CD14-positive monocyte (primary cell): ENCODE results near the gene PPTC7. TPM values are rescaled to one million over a fixed set of nuclear protein-coding genes. Genes with fewer than 3 reads are reported as not detected.
"Not testable (repeated sequence)": the region's sequence is repeated elsewhere in the genome, so short reads cannot be mapped to it uniquely, and the experiment has no call there.

Source experiments
- DNase-seq, 3 donors: peaks; one replicate each; pipeline ENCODE4 v3.0.0-alpha.2; 2011 to 2022
- H2AFZ ChIP-seq: 2 replicates; pipeline ENCODE4 v1.6.0; 2012; ENCODE audit warnings: mild to moderate bottlenecking, low read depth, low read length, inconsistent platforms; ENCODE audit not compliant: insufficient read depth, poor library complexity, severe bottlenecking
- H3K27ac ChIP-seq, 2 donors: 1 replicate in 1 of 2; 2 replicates in 1 of 2; pipeline ENCODE4 v1.5.1; 2012 to 2013; ENCODE audit warnings: low read length in 2 of 2, control low read depth in 1 of 2, inconsistent platforms in 1 of 2, low read depth in 1 of 2, mild to moderate bottlenecking in 1 of 2
- H3K27me3 ChIP-seq, 2 donors: one replicate each; pipeline versions ENCODE4 v1.6.0 to v1.6.1; 2011 to 2013; ENCODE audit warnings: low read length in 2 of 2; ENCODE audit not compliant: control insufficient read depth in 2 of 2, insufficient read depth in 2 of 2
- H3K36me3 ChIP-seq, 2 donors: replicated peaks in 1 of 2; 1 replicate in 1 of 2; 2 replicates in 1 of 2; pipeline versions ENCODE4 v1.5.1 to v1.6.1; 2012 to 2013; ENCODE audit warnings: low read length in 2 of 2, control low read depth in 1 of 2, inconsistent platforms in 1 of 2, mild to moderate bottlenecking in 1 of 2; ENCODE audit not compliant: insufficient read depth in 2 of 2, control insufficient read depth in 1 of 2
- H3K4me1 ChIP-seq, 2 donors: 1 replicate in 1 of 2; 2 replicates in 1 of 2; pipeline versions ENCODE4 v1.5.1 to v1.6.1; 2012 to 2013; ENCODE audit warnings: low read length in 2 of 2, control low read depth in 1 of 2, inconsistent platforms in 1 of 2, mild to moderate bottlenecking in 1 of 2, moderate library complexity in 1 of 2; ENCODE audit not compliant: insufficient read depth in 2 of 2, control insufficient read depth in 1 of 2
- H3K4me2 ChIP-seq: replicated peaks from 2 replicates; pipeline ENCODE3; 2012; ENCODE audit warnings: low read length, moderate library complexity, mild to moderate bottlenecking; ENCODE audit not compliant: poor library complexity, severe bottlenecking; ENCODE audit errors: extremely low read depth
- H3K4me3 ChIP-seq, 3 experiments: fragments of 200-600 bp in 1 of 3; sonication (generic) in 1 of 3; replicated peaks in 1 of 3; 1 replicate in 2 of 3; 2 replicates in 1 of 3; pipeline ENCODE4 v1.5.1; 2011 to 2013; ENCODE audit warnings: low read length in 3 of 3, mild to moderate bottlenecking in 3 of 3, control low read depth in 2 of 3, low read depth in 2 of 3, inconsistent platforms in 1 of 3, moderate library complexity in 1 of 3
- H3K79me2 ChIP-seq: 2 replicates; pipeline ENCODE4 v1.6.0; 2012; ENCODE audit warnings: mild to moderate bottlenecking, control low read depth, inconsistent platforms, low read length, moderate library complexity; ENCODE audit not compliant: insufficient read depth
- H3K9ac ChIP-seq: 2 replicates; pipeline ENCODE4 v1.6.0; 2017; ENCODE audit warnings: low read length, mild to moderate bottlenecking; ENCODE audit not compliant: insufficient read depth, poor library complexity, severe bottlenecking
- H3K9me3 ChIP-seq, 2 donors: replicated peaks in 1 of 2; 1 replicate in 1 of 2; 2 replicates in 1 of 2; pipeline versions ENCODE4 v1.5.1 to v1.6.1; 2012 to 2013; ENCODE audit warnings: low read length in 2 of 2, control low read depth in 1 of 2; ENCODE audit not compliant: control insufficient read depth in 1 of 2, insufficient read depth in 1 of 2
- H4K20me1 ChIP-seq: 2 replicates; pipeline ENCODE4 v1.6.0; 2012; ENCODE audit warnings: mild to moderate bottlenecking, low read length, control low read depth, moderate library complexity; ENCODE audit not compliant: insufficient read depth
- H3K27ac Mint-ChIP-seq, 7 donors: one replicate each; pipeline ENCODE4 v1.8.0; 2020; ENCODE audit warnings: mild to moderate bottlenecking in 7 of 7, mixed read lengths in 7 of 7, moderate library complexity in 6 of 7, inconsistent platforms in 2 of 7
- H3K27me3 Mint-ChIP-seq, 3 donors: one replicate each; pipeline ENCODE4 v1.8.0; 2021 to 2022; ENCODE audit warnings: low read depth in 3 of 3, mild to moderate bottlenecking in 3 of 3, mixed read lengths in 3 of 3, moderate library complexity in 3 of 3, inconsistent platforms in 1 of 3
- H3K36me3 Mint-ChIP-seq, 2 donors: one replicate each; pipeline ENCODE4 v1.8.0; 2020; ENCODE audit warnings: mixed read lengths in 2 of 2, inconsistent platforms in 1 of 2, mild to moderate bottlenecking in 1 of 2
- H3K4me1 Mint-ChIP-seq: one replicate; pipeline ENCODE4 v1.8.0; 2020; ENCODE audit warnings: mild to moderate bottlenecking, mixed read lengths
- H3K4me3 Mint-ChIP-seq, 2 donors: one replicate each; pipeline ENCODE4 v1.8.0; 2020; ENCODE audit warnings: mild to moderate bottlenecking in 2 of 2, mixed read lengths in 2 of 2, moderate library complexity in 1 of 2
- H3K9me3 Mint-ChIP-seq, 7 donors: one replicate each; pipeline ENCODE4 v1.8.0; 2020 to 2022; ENCODE audit warnings: mixed read lengths in 7 of 7, mild to moderate bottlenecking in 6 of 7, moderate library complexity in 6 of 7, inconsistent platforms in 2 of 7
- CTCF ChIP-seq: fragments of 200-600 bp; IDR thresholded peaks from one replicate; pipeline ENCODE4 v1.8.0; 2022; ENCODE audit warnings: antibody characterized with exemption, mild to moderate bottlenecking
- WGBS: methylation state at CpG from one replicate; pipeline ENCODE4 v1.1.5; 2013; ENCODE audit warnings: missing lambda C conversion rate; ENCODE audit not compliant: insufficient coverage; 5-methylcytosine and 5-hydroxymethylcytosine counted together
- intact Hi-C, 2 donors: fragments of 100-400 bp; cut with micrococcal nuclease; formaldehyde crosslinking; loops; one replicate each; pipeline versions ENCODE4 v1.15.0 to v1.15.1; 2023
- polyA plus RNA-seq, 3 donors: library from polyadenylated mRNA; depleted of rRNA in 1 of 3; unstranded in 2 of 3; stranded (reverse) in 1 of 3; fragments of 300-500 nt in 2 of 3; fragments of >200 nt in 1 of 3; fragmentation: Illumina TruSeq in 2 of 3; gene quantifications; 1 replicate in 2 of 3; 2 replicates in 1 of 3; pipeline ENCODE4 v1.2.3, GENCODE V29; 2012 to 2021

PPTC7 gene
- polyA plus RNA-seq, 3 donors: 11.6 to 36.5 (median 15.1) TPM

DNA sequence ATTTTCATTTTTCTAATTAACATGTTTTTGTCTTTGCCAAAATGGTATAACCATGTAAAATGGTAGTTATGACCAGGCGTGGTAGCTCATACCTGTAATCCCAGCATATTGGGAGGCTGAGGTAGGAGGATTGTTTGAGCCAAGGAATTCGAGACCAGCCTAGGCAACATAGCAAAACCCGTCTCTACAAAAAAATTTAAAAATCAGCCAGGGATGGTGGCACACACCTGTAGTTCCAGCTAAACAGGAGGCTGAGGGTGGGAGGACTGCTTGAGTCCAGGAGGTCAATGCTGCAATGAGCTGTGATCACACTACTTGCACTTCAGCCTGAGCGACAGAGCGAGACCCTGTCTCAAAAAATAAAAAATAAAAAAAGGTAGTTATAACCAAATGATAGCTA lies 23.1 kb downstream of the PPTC7 start:
- Mint-ChIP-seq H3K4me1 (peaks cover 66% of the 10 kb centered on the region), H3K27me3 (no peaks in the 10 kb centered on the region), H3K4me3 (no peak overlapping the region), H3K36me3 (peaks cover 9 to 15% of the 10 kb centered on the region in 2 donors), H3K9me3 (peaks cover 4 to 11% (median 6%) of the 10 kb centered on the region in 7 donors), H3K27ac (peak overlapping the region in 1 of 7 donors; percentile 46)
- Histone ChIP-seq H3K9me3 (no peaks in the 10 kb centered on the region), H4K20me1 (peaks cover 99% of the 10 kb centered on the region), H3K9ac (no peak overlapping the region), H3K4me1 (peaks cover 62 to 70% of the 10 kb centered on the region in 2 donors), H3K4me3 (no peak overlapping the region), H3K27me3 (no peaks in the 10 kb centered on the region), H3K27ac (no peak overlapping the region), H3K79me2 (peaks cover 100% of the 10 kb centered on the region), H2AFZ (no peak overlapping the region), H3K36me3 (no peaks in the 10 kb centered on the region), H3K4me2 (no peak overlapping the region)
- whole genome bisulfite sequencing: 100% methylated on average over 2 of the region's 5 CpGs
- intact Hi-C loops: no loop called here
- no peak for DNase-seq
- no peak for TF ChIP-seq CTCF

- not testable (repeated sequence) for H3K4me3 ChIP-seq, H3K4me3 Mint-ChIP-seq, H3K4me2 ChIP-seq, H3K36me3 ChIP-seq, H3K27me3 Mint-ChIP-seq, H3K9ac ChIP-seq, H3K27ac ChIP-seq, H3K9me3 ChIP-seq, H3K27me3 ChIP-seq, H2AFZ ChIP-seq, DNase-seq
- Mint-ChIP-seq H3K9me3 (peaks cover 4 to 11% (median 6%) of the 10 kb centered on the region in 7 donors), H3K4me1 (peaks cover 62% of the 10 kb centered on the region), H3K36me3 (peaks cover 9 to 15% of the 10 kb centered on the region in 2 donors), H3K27ac (peak overlapping the region in 2 of 7 donors; percentile 25 to 73)
- Histone ChIP-seq H3K79me2 (peaks cover 100% of the 10 kb centered on the region), H4K20me1 (peaks cover 100% of the 10 kb centered on the region), H3K4me1 (peaks cover 53 to 62% of the 10 kb centered on the region in 2 donors)
- 100% methylated on average over 1 of the region's 2 CpGs for WGBS
- intact Hi-C loops: loop anchor here in 1 of 2 donors (10.0 kb wide), 1 partner anchor 136 kb away; no protein-coding TSS in a partner anchor
Observed at GRCh38 chr12:110558945-110559344, 24.2 kb downstream of the PPTC7 start.
